HCT116 (cell line): ENCODE results near the gene TRPM8. TPM values are rescaled to one million over a fixed set of nuclear protein-coding genes. Genes with fewer than 3 reads are reported as not detected.

Experiments
- ATAC-seq: fragments of 200-7000 bp; cut with Tn5 transposase; 2 replicates; pipeline ENCODE4 v1.9.1; 2020; ENCODE audit warnings: mild to moderate bottlenecking, moderate library complexity
- BruUV-seq: library from RNA; stranded (reverse); fragments of 400-500 nt; replicated peaks from 2 replicates; lab custom pipeline; 2021; lab: Mats Ljungman, UMichigan
- CTCF ChIA-PET: fragments of 300-600 bp; sonication (Branson Sonifier 250); formaldehyde crosslinking; loops from one replicate; lab custom pipeline; 2021; ENCODE audit warnings: antibody characterized with exemption; lab: Charles Lee
- POLR2A ChIA-PET: fragments of 300-600, 350-600 bp; sonication (Branson Sonifier 250); formaldehyde crosslinking; loops from one replicate; lab custom pipeline; 2021; ENCODE audit warnings: antibody characterized with exemption; lab: Charles Lee
- RAD21 ChIA-PET, 2 experiments: fragments of 300-600 bp; sonication (Branson Sonifier 250); formaldehyde crosslinking; loops; one replicate each; lab custom pipeline; 2023; ENCODE audit warnings: low total read pairs in 2 of 2; ENCODE audit not compliant: uncharacterized antibody in 2 of 2, unreplicated experiment in 2 of 2, low non-redundant PET in 1 of 2; lab: Charles Lee
- DNase-seq: peaks from one replicate; pipeline ENCODE4 v3.0.0-alpha.2; 2010; ENCODE audit warnings: low read depth, low spot score
- H2AFZ ChIP-seq: fragments of 200-600 bp; shearing (Covaris generic), sonication (generic); 2 replicates; pipeline ENCODE4 v1.6.1; 2017; ENCODE audit warnings: low read depth, mixed run types, mixed read lengths, antibody characterized with exemption, low read length; ENCODE audit not compliant: poor library complexity, severe bottlenecking
- H3K27ac ChIP-seq: 2 replicates; pipeline ENCODE4 v1.5.1; 2012; ENCODE audit warnings: low read depth, low read length
- H3K27me3 ChIP-seq: fragments of 200-600 bp; sonication (generic); 2 replicates; pipeline ENCODE4 v1.6.1; 2016; ENCODE audit warnings: mixed run types, low read length, mixed read lengths; ENCODE audit not compliant: insufficient read depth
- H3K36me3 ChIP-seq, 2 experiments: fragments of 200-500 bp in 1 of 2; fragments of 200-600 bp in 1 of 2; sonication (Bioruptor generic) in 1 of 2; sonication (generic) in 1 of 2; 2 replicates each; pipeline versions ENCODE4 v1.5.1 to v1.6.1; 2014 to 2016; ENCODE audit warnings: low read length in 2 of 2, inconsistent platforms in 1 of 2, mixed read lengths in 1 of 2, mixed run types in 1 of 2; ENCODE audit not compliant: insufficient read depth in 2 of 2, control insufficient read depth in 1 of 2
- H3K4me1 ChIP-seq, 2 experiments: fragments of 200-600 bp in 1 of 2; sonication (generic) in 1 of 2; 2 replicates each; pipeline versions ENCODE4 v1.5.1 to v1.6.1; 2012 to 2017; ENCODE audit warnings: low read length in 2 of 2, inconsistent platforms in 1 of 2, mild to moderate bottlenecking in 1 of 2, mixed read lengths in 1 of 2, mixed run types in 1 of 2, moderate library complexity in 1 of 2; ENCODE audit not compliant: insufficient read depth in 2 of 2, control insufficient read depth in 1 of 2
- H3K4me2 ChIP-seq: fragments of 200-600 bp; sonication (generic); 2 replicates; pipeline ENCODE4 v1.6.1; 2017; ENCODE audit warnings: mixed run types, low read length, mixed read lengths
- H3K4me3 ChIP-seq, 2 experiments: fragments of 200-600 bp in 1 of 2; sonication (generic) in 1 of 2; replicated peaks in 1 of 2; 2 replicates each; pipeline ENCODE4 v1.5.1; 2011 to 2016; ENCODE audit warnings: low read length in 2 of 2, control low read depth in 1 of 2, low read depth in 1 of 2, mild to moderate bottlenecking in 1 of 2, mixed read lengths in 1 of 2, mixed run types in 1 of 2
- H3K79me2 ChIP-seq: fragments of 200-600 bp; sonication (generic); 2 replicates; pipeline ENCODE4 v1.6.1; 2017; ENCODE audit warnings: mild to moderate bottlenecking, mixed run types, low read length, moderate library complexity, mixed read lengths; ENCODE audit not compliant: insufficient read depth
- H3K9ac ChIP-seq: fragments of 200-600 bp; sonication (generic); 2 replicates; pipeline ENCODE4 v1.6.1; 2016; ENCODE audit warnings: low read length, mixed read lengths
- H3K9me2 ChIP-seq: fragments of 200-600 bp; sonication (generic), shearing (Covaris generic); 2 replicates; pipeline ENCODE4 v1.6.1; 2017; ENCODE audit warnings: mixed run types, mild to moderate bottlenecking, moderate library complexity; ENCODE audit not compliant: insufficient read depth
- H3K9me3 ChIP-seq, 2 experiments: fragments of 200-500 bp in 1 of 2; fragments of 200-600 bp in 1 of 2; sonication (Bioruptor generic) in 1 of 2; sonication (generic) in 1 of 2; 2 replicates each; pipeline ENCODE4 v1.6.1; 2014 to 2017; ENCODE audit warnings: low read length in 2 of 2, mixed read lengths in 2 of 2, inconsistent platforms in 1 of 2, low read depth in 1 of 2, mild to moderate bottlenecking in 1 of 2, mixed run types in 1 of 2, moderate library complexity in 1 of 2; ENCODE audit not compliant: control insufficient read depth in 1 of 2, insufficient read depth in 1 of 2
- H4K20me1 ChIP-seq: fragments of 200-600 bp; sonication (generic), shearing (Covaris generic); 2 replicates; pipeline ENCODE4 v1.6.1; 2017; ENCODE audit warnings: mixed run types, mild to moderate bottlenecking, moderate library complexity; ENCODE audit not compliant: insufficient read depth
- CBX3 ChIP-seq: IDR thresholded peaks from 2 replicates; pipeline ENCODE4 v1.6.1; 2012; ENCODE audit warnings: low read depth
- CTCF ChIP-seq, 3 experiments: fragments of 200-600 bp in 1 of 3; sonication (generic) in 1 of 3; IDR thresholded peaks in 2 of 3; conservative IDR thresholded peaks in 1 of 3; 2 replicates each; pipeline ENCODE4 v1.5.1; 2012 to 2017; ENCODE audit warnings: low read depth in 2 of 3, low read length in 2 of 3, antibody characterized with exemption in 1 of 3, borderline replicate concordance in 1 of 3, control low read depth in 1 of 3, mild to moderate bottlenecking in 1 of 3, mixed read lengths in 1 of 3, mixed run types in 1 of 3, moderate library complexity in 1 of 3; ENCODE audit not compliant: insufficient read depth in 1 of 3
- EGR1 ChIP-seq: IDR thresholded peaks from 2 replicates; pipeline ENCODE4 v1.6.1; 2012; ENCODE audit warnings: low read depth
- ELF1 ChIP-seq: IDR thresholded peaks from 2 replicates; pipeline ENCODE4 v1.6.1; 2012; ENCODE audit warnings: low read depth, borderline replicate concordance
- EZH2 ChIP-seq: fragments of 200-600 bp; sonication (generic); IDR thresholded peaks from 2 replicates; pipeline ENCODE4 v1.6.1; 2017; ENCODE audit warnings: antibody characterized with exemption, mixed run types
- MAX ChIP-seq: IDR thresholded peaks from 2 replicates; pipeline ENCODE4 v1.6.1; 2012
- POLR2AphosphoS5 ChIP-seq: IDR thresholded peaks from 2 replicates; pipeline ENCODE4 v1.6.1; 2011; ENCODE audit warnings: mild to moderate bottlenecking, low read depth, low read length, moderate library complexity
- RAD21 ChIP-seq: IDR thresholded peaks from 2 replicates; pipeline ENCODE4 v1.6.1; 2012; ENCODE audit warnings: low read depth, mild to moderate bottlenecking
- SIN3A ChIP-seq: IDR thresholded peaks from 2 replicates; pipeline ENCODE4 v1.6.1; 2012; ENCODE audit warnings: low read depth
- SP1 ChIP-seq: IDR thresholded peaks from 2 replicates; pipeline ENCODE4 v1.6.1; 2012; ENCODE audit warnings: low read depth
- TCF7L2 ChIP-seq: IDR thresholded peaks from 2 replicates; pipeline ENCODE4 v1.7.0; 2011; ENCODE audit warnings: borderline replicate concordance, inconsistent platforms; ENCODE audit not compliant: insufficient read depth, insufficient read length; ENCODE audit errors: extremely low read depth
- YY1 ChIP-seq: IDR thresholded peaks from 2 replicates; pipeline ENCODE4 v1.6.1; 2011; ENCODE audit warnings: low read length, low read depth, moderate library complexity, mild to moderate bottlenecking; ENCODE audit not compliant: insufficient replicate concordance; ENCODE audit errors: extremely low read depth
- ZNF274 ChIP-seq: fragments of 200-500 bp; sonication (Bioruptor generic); IDR thresholded peaks from 2 replicates; pipeline ENCODE4 v1.6.1; 2014; ENCODE audit warnings: mild to moderate bottlenecking, low read depth, low read length, inconsistent platforms
- intact Hi-C: fragments of 100-400 bp; cut with micrococcal nuclease; formaldehyde crosslinking; loops from 2 replicates; pipeline ENCODE4 v1.10.0; 2022
- total RNA-seq: library from RNA; stranded (reverse); gene quantifications from one replicate; pipeline ENCODE4 v1.2.1, GENCODE V29; 2021; ENCODE audit not compliant: unreplicated experiment
- TF ChIP-seq, protein P1 (sequence below): IDR thresholded peaks from 2 replicates; pipeline ENCODE4 v1.6.1; 2011; ENCODE audit warnings: mild to moderate bottlenecking, low read length, moderate library complexity; ENCODE audit not compliant: insufficient replicate concordance; ENCODE audit errors: extremely low read depth

Gene TRPM8
- total RNA-seq, 1 experiment from 2014 or later = 0.39 TPM

- TF ChIP-seq TCF7L2 (no peak), YY1 (no peak), ZNF274 (no peak), MAX (no peak)
- TF ChIP-seq, protein P1, sequence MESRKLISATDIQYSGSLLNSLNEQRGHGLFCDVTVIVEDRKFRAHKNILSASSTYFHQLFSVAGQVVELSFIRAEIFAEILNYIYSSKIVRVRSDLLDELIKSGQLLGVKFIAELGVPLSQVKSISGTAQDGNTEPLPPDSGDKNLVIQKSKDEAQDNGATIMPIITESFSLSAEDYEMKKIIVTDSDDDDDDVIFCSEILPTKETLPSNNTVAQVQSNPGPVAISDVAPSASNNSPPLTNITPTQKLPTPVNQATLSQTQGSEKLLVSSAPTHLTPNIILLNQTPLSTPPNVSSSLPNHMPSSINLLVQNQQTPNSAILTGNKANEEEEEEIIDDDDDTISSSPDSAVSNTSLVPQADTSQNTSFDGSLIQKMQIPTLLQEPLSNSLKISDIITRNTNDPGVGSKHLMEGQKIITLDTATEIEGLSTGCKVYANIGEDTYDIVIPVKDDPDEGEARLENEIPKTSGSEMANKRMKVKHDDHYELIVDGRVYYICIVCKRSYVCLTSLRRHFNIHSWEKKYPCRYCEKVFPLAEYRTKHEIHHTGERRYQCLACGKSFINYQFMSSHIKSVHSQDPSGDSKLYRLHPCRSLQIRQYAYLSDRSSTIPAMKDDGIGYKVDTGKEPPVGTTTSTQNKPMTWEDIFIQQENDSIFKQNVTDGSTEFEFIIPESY = no peak
Observed at GRCh38 chr2:233964581-233964980, 47.4 kb downstream of the TRPM8 start (continued).

DNA sequence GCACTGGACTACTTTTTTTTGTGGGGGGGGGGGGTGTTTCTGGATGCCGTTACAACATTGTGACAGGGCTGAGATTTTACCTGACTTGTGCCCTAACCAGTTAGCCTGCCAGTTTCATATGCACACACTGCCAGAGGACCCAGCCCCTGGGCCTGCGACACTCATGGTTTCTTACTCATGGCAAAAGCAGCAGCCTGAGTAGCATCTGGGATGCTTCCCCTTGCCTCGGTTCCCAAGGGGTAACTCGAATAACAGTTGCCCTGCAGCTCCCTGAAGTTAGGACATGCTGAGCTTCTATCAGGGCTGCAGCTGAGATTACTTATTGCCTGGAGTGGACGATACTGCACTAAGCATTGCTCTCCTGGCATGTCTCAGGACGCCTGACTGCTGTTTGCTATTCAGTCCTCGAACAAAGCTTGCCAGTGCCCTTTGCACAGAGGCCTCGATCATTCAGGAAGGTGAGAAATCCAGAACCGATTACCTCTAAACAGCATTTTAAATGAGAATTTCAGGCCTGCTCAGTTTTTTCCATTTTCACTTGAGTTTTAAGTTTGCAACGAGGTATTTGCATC, 47.9 kb downstream of the TRPM8 start:
- ChIA-PET POLR2A (no interaction called here), CTCF (no interaction called here), RAD21 (no interaction called here)
- no peaks in the 10 kb centered on the region for H3K9me2 ChIP-seq
- H3K4me1 ChIP-seq = no peaks in the 10 kb centered on the region
- intact Hi-C loops = no loop called here
- H3K79me2 ChIP-seq = no peaks in the 10 kb centered on the region
- H2AFZ ChIP-seq = no peak overlapping the region
- H3K27ac ChIP-seq = no peak overlapping the region
- H3K9ac ChIP-seq = no peak overlapping the region
- no TSS peak for BruUV-seq
- no peak for DNase-seq
- no peaks in the 10 kb centered on the region for H3K36me3 ChIP-seq
- H3K9me3 ChIP-seq = no peaks in the 10 kb centered on the region
- no peaks in the 10 kb centered on the region for H3K27me3 ChIP-seq
- no peak overlapping the region for H3K4me2 ChIP-seq
- ATAC-seq = no peak
- H4K20me1 ChIP-seq = no peaks in the 10 kb centered on the region
- no peak overlapping the region for H3K4me3 ChIP-seq
- TF ChIP-seq EGR1 = no peak
- no peak for TF ChIP-seq SP1
- no peak for TF ChIP-seq SIN3A
- TF ChIP-seq, protein P1 = no peak
- TF ChIP-seq MAX = no peak
- no peak for TF ChIP-seq CBX3
- no peak for TF ChIP-seq POLR2AphosphoS5
- TF ChIP-seq RAD21 = no peak
- no peak for TF ChIP-seq EZH2
- TF ChIP-seq ZNF274 = no peak
- no peak for TF ChIP-seq ELF1
- no peak for TF ChIP-seq CTCF (IDR thresholded peaks at IDR 0.05 in 2 of 3, conservative IDR thresholded peaks at IDR 0.05 in 1 of 3; ENCODE audit: borderline replicate concordance in 1 of 3, insufficient read depth in 1 of 3, low read depth in 2 of 3, low read length in 2 of 3)
